MCF 10A (cell line): ENCODE measurements around the gene NUDCD3. TPM values are rescaled to one million over a fixed set of nuclear protein-coding genes. Genes with fewer than 3 reads are reported as not detected.
A peak's percentile ranks its signal among the peaks of the same experiment; 100 is the strongest.

Source experiments
- BruUV-seq: library from RNA; stranded (reverse); fragments of 400-500 nt; replicated peaks from 2 replicates; lab custom pipeline; 2021; lab: Mats Ljungman, UMichigan
- CTCF ChIA-PET: fragments of 300-600 bp; sonication (Branson Sonifier 250); formaldehyde crosslinking; extraction: SDS; loops from one replicate; lab custom pipeline; 2021; ENCODE audit warnings: antibody characterized with exemption, inconsistent platforms; lab: Yijun Ruan, JAX
- POLR2A ChIA-PET: fragments of 300-600, 350-650 bp; sonication (Branson Sonifier 250); formaldehyde crosslinking; extraction: SDS; loops from one replicate; lab custom pipeline; 2020; ENCODE audit warnings: antibody characterized with exemption, inconsistent platforms; lab: Yijun Ruan, JAX
- DNase-seq: peaks from one replicate; pipeline ENCODE4 v3.0.0-alpha.2; 2018; ENCODE audit not compliant: unreplicated experiment
- H3K27ac Mint-ChIP-seq: one replicate; pipeline ENCODE4 v1.8.0; 2022; ENCODE audit warnings: mild to moderate bottlenecking, low read depth, mixed read lengths; ENCODE audit not compliant: unreplicated experiment
- H3K27me3 Mint-ChIP-seq: one replicate; pipeline ENCODE4 v1.8.0; 2022; ENCODE audit warnings: mixed read lengths; ENCODE audit not compliant: insufficient read depth, unreplicated experiment
- H3K36me3 Mint-ChIP-seq: one replicate; pipeline ENCODE4 v1.8.0; 2022; ENCODE audit warnings: mild to moderate bottlenecking, moderate library complexity, mixed read lengths; ENCODE audit not compliant: insufficient read depth, unreplicated experiment
- H3K4me1 Mint-ChIP-seq: one replicate; pipeline ENCODE4 v1.8.0; 2022; ENCODE audit warnings: mixed read lengths; ENCODE audit not compliant: insufficient read depth, unreplicated experiment
- H3K4me3 Mint-ChIP-seq: one replicate; pipeline ENCODE4 v1.8.0; 2022; ENCODE audit warnings: mild to moderate bottlenecking, moderate library complexity, mixed read lengths; ENCODE audit not compliant: unreplicated experiment
- H3K9me3 Mint-ChIP-seq: one replicate; pipeline ENCODE4 v1.8.0; 2022; ENCODE audit warnings: mixed read lengths; ENCODE audit not compliant: unreplicated experiment
- intact Hi-C: fragments of 100-400 bp; cut with micrococcal nuclease; formaldehyde crosslinking; loops from 2 replicates; pipeline ENCODE4 v1.14.1; 2022
- total RNA-seq: library from RNA; stranded (reverse); gene quantifications from 2 replicates; pipeline ENCODE4 v1.2.3, GENCODE V29; 2022
- TF ChIP-seq, protein P1 (sequence below): fragments of 200-600 bp; IDR thresholded peaks from one replicate; pipeline ENCODE4 v1.8.0; 2022; ENCODE audit warnings: antibody characterized with exemption, mild to moderate bottlenecking; ENCODE audit not compliant: unreplicated experiment

NUDCD3 gene
- total RNA-seq, 1 experiment from 2014 or later, result 85.5 TPM

DNA sequence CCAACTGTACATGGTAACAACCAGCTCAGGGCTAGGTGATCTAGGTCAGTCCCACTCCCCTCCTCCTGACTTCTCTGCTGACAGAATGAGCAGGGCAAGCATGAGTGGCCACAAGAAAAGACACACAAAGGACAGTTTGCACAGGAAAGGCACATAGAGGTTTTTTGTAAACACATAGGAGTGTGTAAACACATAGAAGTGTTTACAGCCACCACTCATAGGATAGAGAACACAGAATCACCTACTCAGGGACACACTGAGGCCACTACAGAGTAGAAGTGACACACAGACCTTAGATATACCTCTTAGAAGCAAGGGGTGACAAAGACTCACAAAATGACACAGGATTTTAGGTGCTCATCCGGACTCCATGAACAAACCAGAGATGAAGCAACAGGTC lies 19.0 kb downstream of the NUDCD3 start:
- POLR2A ChIA-PET, result interaction anchor here (1.3 kb wide), 1 partner anchor 20 kb away, joined by 3 read pairs; no protein-coding TSS in a partner anchor
- H3K27me3 Mint-ChIP-seq, result no peaks in the 10 kb centered on the region
- intact Hi-C loops, result no loop called here
- no peak overlapping the region for H3K4me3 Mint-ChIP-seq
- no peak for DNase-seq
- peak overlapping the region; percentile 75 for H3K27ac Mint-ChIP-seq
- peaks cover 91% of the 10 kb centered on the region for H3K36me3 Mint-ChIP-seq
- TF ChIP-seq, protein P1, sequence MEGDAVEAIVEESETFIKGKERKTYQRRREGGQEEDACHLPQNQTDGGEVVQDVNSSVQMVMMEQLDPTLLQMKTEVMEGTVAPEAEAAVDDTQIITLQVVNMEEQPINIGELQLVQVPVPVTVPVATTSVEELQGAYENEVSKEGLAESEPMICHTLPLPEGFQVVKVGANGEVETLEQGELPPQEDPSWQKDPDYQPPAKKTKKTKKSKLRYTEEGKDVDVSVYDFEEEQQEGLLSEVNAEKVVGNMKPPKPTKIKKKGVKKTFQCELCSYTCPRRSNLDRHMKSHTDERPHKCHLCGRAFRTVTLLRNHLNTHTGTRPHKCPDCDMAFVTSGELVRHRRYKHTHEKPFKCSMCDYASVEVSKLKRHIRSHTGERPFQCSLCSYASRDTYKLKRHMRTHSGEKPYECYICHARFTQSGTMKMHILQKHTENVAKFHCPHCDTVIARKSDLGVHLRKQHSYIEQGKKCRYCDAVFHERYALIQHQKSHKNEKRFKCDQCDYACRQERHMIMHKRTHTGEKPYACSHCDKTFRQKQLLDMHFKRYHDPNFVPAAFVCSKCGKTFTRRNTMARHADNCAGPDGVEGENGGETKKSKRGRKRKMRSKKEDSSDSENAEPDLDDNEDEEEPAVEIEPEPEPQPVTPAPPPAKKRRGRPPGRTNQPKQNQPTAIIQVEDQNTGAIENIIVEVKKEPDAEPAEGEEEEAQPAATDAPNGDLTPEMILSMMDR, result no peak
- no TSS peak for BruUV-seq
- peaks cover 28% of the 10 kb centered on the region for H3K4me1 Mint-ChIP-seq
- CTCF ChIA-PET, result no interaction called here
- no peaks in the 10 kb centered on the region for H3K9me3 Mint-ChIP-seq

DNA sequence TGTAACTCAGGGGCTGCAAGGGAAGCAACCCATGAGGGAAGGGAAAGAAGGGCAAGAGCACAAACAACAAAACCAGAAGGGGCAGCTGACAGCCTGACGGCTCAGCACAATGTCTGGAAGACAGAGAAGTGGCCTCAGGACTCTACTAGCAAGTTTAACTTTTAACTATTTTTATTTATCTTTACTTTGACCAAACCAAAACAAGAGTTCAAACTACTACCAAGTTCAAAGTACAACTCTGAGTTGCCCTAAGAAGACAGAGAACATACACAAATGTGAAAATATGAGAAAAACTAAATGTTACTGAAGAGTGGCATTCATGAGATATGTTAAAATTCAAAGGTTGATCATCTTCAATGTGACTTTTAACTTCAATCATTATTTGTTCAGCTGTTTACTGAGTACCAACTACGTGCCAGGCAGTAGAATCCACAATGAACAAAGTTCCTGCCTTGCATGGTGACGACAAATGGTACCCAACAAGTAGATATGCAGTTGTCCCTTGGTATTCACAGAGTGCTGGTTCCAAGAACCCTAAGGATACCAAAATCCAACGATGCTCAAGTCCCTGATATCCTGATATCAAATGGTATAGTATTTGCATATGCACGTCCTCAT lies 19.7 kb downstream of the NUDCD3 start:
- no peak for DNase-seq
- ChIA-PET CTCF (interaction anchor here (0.9 to 1.5 kb wide), 2 partner anchors 9 to 230 kb away, joined by 4 to 5 read pairs; no protein-coding TSS in a partner anchor), POLR2A (interaction anchor here (1.0 to 1.3 kb wide), 3 partner anchors 19 to 112 kb away, joined by 3 to 5 read pairs (median 4); partner anchors contain the start of gene NUDCD3)
- H3K9me3 Mint-ChIP-seq, result no peaks in the 10 kb centered on the region
- peaks cover 27% of the 10 kb centered on the region for H3K4me1 Mint-ChIP-seq
- intact Hi-C loops, result no loop called here
- H3K4me3 Mint-ChIP-seq, result no peak overlapping the region
- no peaks in the 10 kb centered on the region for H3K27me3 Mint-ChIP-seq
- no peak overlapping the region for H3K27ac Mint-ChIP-seq
- TF ChIP-seq, protein P1, result no peak
- no TSS peak for BruUV-seq
- H3K36me3 Mint-ChIP-seq, result peaks cover 90% of the 10 kb centered on the region

DNA sequence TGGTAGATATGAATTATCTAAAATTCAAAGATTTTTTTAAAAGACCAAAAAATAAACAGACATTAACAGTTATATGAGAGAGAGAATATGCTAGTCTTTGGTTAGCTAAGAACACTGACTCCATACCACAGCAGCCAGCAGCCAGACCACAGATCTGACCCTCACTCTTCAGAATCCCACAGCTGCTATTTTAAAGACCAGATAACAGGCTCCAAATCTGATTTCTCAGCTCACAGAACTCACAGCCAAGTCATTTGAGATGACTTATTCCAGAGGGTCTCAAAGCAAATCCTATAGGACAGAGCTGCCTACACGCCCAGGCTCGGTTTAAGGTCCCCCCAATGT lies 20.4 kb downstream of the NUDCD3 start:
- TF ChIP-seq, protein P1, result no peak
- intact Hi-C loops, result no loop called here

DNA sequence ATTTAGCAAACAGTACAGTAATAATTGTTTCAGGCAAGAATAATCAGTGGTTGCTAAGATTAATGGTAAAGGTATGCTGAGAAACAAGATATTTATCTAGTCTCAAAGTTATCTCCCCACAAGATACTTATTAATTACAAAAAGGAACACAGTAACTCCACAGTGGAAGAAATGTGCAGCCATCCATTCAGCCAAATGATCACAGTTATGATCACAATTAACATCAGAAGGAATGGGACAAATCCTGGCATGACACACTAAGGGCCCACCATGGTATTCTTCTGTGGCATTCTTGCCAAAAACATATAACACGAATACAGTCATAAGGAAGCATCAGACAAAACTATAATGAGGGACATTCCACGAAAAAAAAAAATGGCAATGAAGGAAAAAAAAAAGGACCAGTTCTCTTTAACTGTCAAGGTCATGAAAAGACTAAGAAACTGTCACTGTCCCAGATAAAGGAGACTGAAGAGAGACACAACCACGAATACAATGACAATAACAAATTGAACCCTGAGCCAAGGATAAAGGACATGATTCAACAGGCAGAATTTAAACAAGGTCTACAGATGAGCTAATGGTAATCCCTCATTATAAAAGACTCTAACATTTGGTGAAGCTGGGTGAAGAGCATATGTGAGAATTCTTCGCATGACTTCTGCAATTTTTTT lies 20.9 kb downstream of the NUDCD3 start:
- H3K4me3 Mint-ChIP-seq, result no peak overlapping the region
- TF ChIP-seq, protein P1, result no peak
- BruUV-seq, result no TSS peak
- CTCF ChIA-PET, result interaction anchor here (0.6 to 1.5 kb wide), 4 partner anchors 11 to 229 kb away, joined by 3 to 5 read pairs (median 4); no protein-coding TSS in a partner anchor
- H3K9me3 Mint-ChIP-seq, result no peaks in the 10 kb centered on the region
- no peak for DNase-seq
- POLR2A ChIA-PET, result interaction anchor here (0.9 to 1.0 kb wide), 3 partner anchors 16 to 425 kb away, joined by 3 to 5 read pairs (median 3); partner anchors contain the start of genes DBNL and NUDCD3
- H3K27ac Mint-ChIP-seq, result no peak overlapping the region
- peaks cover 90% of the 10 kb centered on the region for H3K36me3 Mint-ChIP-seq
- H3K27me3 Mint-ChIP-seq, result no peaks in the 10 kb centered on the region
- peaks cover 21% of the 10 kb centered on the region for H3K4me1 Mint-ChIP-seq
- intact Hi-C loops, result no loop called here

More for the DNA sequence above, 20.4 kb downstream of the NUDCD3 start:
- H3K4me3 Mint-ChIP-seq, result no peak overlapping the region
- H3K4me1 Mint-ChIP-seq, result peaks cover 21% of the 10 kb centered on the region
- H3K9me3 Mint-ChIP-seq, result no peaks in the 10 kb centered on the region
- ChIA-PET CTCF (interaction anchor here (0.9 to 1.5 kb wide), 2 partner anchors 10 to 229 kb away, joined by 4 to 5 read pairs; no protein-coding TSS in a partner anchor), POLR2A (interaction anchor here (0.9 to 1.0 kb wide), 3 partner anchors 17 to 113 kb away, joined by 3 to 5 read pairs (median 4); partner anchors contain the start of gene NUDCD3)
- no TSS peak for BruUV-seq
- H3K27me3 Mint-ChIP-seq, result no peaks in the 10 kb centered on the region
- H3K36me3 Mint-ChIP-seq, result peaks cover 90% of the 10 kb centered on the region
- DNase-seq, result no peak
- no peak overlapping the region for H3K27ac Mint-ChIP-seq
